Stimulated activated CD8-positive, alpha-beta memory T cell treated with anti-CD3 and anti-CD28 coated beads, Interleukin-2, amount 100 ng/mL, for 1 hour (primary cell): ENCODE results near the gene SHANK1.

Source experiments
- DNase-seq, 2 donors: peaks; one replicate each; pipeline ENCODE4 v3.0.0-alpha.2; 2020; ENCODE audit warnings: low read depth in 2 of 2

The SHANK1 gene

GRCh38 chr19:50711805-50712204 lies 7.8 kb downstream of the SHANK1 start:
- DNase-seq: no peak

DNA sequence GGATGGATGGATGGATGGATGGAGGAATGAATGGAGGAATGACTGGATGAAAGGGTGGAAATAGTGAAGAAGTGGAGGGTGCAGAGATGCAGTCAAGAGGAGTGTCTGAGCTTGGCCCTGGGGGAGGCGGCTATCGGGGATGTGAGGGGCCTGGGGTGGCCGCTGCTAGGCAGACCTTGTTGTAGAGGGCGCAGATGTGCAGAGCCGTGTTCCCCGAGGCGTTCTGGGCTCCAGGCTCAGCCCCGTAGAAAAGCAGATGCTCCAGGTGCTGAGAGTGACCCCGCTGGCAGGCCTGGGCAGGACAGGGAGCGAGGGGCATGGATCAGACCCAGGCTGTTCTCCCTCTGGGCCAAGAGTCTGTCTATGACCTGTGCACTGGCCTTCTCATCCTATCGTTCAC lies 8.4 kb downstream of the SHANK1 start:
- no peak for DNase-seq

DNA sequence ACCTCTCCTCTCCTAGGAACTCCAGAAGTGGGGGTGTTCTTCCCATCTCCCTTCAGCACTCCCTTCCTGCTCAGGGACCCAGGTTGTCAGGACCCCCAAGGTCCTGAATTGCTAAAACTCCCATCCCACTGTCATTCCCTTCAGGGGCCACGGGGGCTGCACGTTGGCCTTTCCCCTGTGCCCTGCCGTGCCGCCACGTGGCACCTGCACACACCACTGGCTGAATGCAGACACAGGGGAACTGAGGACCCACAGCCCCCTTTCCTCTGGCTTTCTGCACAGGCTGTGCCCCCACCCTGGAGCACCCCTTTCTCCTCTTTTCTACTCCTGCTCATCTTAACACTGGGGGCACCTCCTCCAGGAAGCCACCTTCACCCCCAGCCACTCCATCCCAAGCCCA lies 9.0 kb downstream of the SHANK1 start:
- no peak for DNase-seq

- no peak for DNase-seq
These were observed 9.5 kb downstream of the SHANK1 start for GRCh38 chr19:50710094-50710493.

DNA sequence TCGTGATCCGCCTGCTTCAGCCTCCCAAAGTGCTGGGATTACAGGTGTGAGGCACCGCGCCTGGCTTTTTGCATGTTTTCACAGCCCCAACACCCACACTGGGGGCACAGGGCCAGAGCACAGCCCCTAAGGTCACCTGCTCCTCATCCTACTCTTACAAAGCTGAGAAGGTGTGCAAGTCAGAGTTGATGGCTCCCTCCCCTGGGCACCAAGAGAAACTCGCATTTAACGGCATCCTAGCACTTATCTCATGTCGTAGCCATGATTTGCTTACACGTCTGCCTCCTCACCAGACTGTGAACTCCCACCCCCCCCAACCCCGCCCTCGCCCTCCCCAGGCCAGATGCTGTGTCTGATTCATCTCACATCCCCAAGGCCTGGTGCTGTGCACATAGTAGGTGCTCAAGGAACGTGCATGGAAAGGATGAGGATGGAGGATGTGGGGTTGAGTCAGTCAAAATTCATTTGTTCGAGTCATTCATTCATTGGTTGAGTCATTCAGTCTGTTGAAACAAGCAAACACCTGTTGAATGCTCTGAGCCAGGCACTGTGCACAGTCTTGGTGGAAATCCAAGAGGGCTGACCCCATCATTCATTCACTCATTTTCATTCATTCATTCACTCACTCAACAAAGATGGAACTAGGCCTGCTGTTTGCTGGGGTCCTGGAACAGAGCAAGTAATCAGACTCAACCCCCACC lies 11.3 kb downstream of the SHANK1 start:
- DNase-seq: no peak

GRCh38 chr19:50706387-50706786 lies 13.2 kb downstream of the SHANK1 start:
- DNase-seq: no peak

DNA sequence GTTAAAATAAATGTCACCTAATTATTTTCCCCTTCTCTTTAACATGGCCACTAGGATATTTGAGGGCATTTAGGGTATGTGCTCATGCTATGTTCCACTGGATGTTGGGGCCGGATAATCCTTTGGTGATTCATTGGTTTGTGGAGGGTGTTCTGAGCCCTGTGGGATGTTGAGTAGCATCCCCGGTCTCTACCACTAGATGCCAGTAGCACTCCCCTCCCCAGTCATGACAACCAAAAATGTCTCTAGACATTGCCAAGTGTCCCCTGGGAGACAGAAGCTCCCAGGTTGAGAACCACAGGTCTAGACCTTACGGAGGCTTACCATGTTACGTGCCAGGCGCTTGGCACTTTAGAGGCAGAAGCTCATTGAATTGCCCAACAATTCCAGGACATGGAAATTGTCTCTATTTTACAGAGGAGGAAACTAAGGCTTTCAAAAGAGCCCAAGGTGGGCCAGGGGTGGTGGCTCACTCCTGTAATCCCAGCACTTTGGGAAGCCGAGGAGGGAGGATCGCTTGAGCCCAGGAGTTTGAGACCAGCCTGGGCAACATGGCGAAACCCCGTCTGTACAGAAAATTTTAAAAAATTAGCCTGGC lies 14.1 kb downstream of the SHANK1 start:
- no peak for DNase-seq

DNA sequence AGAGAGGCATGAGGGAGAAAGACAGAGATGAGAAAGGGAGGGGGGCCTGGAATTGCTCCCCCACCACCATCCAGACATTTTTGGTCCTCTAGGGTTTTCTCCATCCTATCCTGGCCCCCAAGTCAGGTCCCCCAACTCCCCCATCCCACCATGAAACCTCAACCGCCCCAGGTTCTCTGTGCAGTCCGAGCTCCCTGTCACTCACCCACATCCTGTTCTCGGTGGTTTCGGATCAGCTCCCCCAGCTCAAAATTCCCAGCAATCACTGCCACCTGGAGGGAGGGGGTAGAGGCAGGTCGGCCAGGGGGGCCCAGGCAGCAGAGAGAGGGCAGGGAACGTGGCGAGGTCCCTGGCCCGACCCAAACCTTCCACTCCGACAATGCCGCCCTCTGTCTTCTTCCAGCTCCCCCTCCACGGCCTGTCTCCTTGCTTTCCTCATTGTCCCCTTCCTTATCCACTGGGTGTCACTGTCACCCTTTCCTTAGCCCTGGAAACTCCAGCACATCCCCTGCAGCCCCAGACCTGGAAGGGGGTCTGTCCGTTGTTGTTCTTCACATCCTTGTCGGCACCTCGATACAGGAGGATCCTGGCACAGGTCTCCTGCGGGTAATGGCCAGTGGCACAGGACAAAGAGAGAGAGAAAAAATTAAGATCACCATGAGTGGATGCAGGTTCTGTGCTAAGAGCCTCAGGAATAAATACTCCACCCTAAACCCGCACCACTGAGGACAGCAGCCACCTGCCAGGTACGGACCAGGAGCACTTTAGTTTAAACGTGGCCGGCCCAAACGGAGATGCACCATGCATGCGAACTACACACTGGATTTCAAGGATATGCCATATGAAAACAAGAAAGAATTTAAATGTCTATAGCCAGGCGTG lies 15.4 kb downstream of the SHANK1 start:
- DNase-seq: no peak

DNA sequence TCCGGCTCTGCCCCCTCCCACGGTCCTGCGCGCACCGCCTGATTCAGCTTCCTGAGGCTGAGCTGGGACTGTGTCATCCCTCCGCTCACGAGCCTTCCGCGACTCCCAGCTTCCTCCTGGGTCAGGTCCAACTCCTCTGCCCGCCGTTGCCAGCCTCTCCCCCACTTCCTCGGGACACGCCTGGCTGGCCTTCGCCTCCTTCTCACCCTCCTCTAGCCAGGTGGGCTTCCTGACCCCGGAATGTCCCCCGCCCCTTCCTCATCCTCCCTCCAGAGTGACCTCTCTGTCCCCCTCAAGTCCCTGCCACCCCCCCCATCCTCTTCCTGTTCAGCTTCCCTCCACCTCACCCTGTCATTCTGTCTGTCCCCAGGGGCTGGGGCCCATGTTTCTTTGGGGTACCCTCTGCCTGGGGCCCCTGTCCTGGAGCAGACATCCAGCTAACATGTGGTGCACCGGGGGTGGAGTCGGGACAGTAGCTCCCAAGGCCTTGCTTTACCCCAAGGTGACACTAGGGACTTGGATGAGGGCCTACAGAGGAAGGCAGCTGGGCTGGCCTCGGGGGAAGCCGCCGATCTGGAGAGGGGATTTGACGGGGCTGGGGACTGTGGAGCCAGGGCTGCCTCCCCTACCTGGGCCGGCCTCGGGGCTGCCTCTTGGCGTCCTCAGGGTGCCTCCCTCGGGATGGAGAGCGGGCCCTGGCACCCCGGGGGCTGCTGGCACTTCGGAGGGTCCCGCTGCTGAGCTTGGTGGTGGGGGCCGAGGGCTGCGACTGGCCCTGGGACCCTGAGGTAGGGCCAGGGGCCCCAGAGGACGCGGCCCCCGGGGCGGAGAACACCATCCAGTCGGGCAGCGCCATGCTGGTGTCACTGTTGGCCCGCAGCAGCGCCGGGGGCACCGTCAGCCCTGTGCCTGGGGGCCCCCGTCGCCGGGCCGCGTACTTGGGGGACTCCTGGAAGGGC lies 16.5 kb downstream of the SHANK1 start:
- DNase-seq: no peak

DNA sequence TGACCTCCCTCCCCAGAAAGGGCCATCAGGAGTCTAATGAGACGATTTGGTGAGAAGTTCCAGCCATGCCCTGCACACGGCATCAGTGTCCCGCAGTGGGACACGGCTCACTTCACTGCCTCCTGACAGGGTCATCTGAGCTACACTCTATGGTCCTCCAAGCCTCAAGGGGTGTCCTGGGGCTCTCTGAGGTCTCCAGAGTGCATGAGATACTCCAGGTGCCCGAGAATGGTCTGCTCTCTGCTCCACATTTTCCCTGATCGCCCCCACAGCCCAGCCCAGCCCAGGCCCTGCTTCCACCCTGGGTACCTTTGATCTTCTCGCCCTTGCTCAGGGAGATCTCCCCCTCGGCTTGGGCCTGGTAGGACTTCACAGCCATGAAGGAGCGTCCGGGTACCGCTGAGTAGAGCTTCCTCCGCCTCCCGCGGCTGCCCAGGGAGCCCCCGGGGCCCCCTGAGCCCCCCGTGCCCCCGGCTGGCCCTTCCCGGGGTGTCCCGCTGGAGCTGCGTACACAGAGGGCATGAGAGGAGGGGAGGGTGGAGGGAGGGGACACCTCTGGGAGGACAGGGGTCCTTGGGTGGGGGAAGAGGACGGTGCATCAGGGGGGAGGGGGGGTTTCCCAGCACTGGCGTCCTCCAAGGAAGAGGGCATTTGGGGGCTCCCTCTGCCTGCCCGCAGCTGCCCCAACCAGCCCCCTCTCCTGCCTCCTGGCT lies 17.3 kb downstream of the SHANK1 start:
- DNase-seq: no peak

GRCh38 chr19:50701367-50701985 lies 18.1 kb downstream of the SHANK1 start:
- DNase-seq: no peak

- no peak for DNase-seq
These were observed 22.0 kb downstream of the SHANK1 start for GRCh38 chr19:50697414-50698124.

DNA sequence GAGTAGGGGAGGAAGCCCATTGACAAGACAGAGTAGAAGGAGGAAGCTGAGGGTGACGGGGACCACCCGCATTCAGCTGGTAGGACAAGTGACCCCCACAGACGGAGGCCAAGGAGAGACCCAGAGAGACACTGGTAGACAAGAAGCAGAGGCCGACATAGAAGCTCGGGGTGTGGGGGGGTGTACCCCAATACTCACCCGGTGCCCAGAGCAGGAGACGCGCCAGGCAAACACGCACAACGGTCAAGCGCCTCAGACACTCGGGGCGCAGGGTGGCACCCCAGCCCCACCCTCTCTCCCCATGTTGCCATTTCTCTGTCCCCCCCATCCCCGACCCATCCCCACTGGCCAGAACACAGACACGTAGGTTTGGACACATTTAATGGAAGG lies 23.5 kb downstream of the SHANK1 start:
- DNase-seq: no peak

- no peak for DNase-seq
These were observed 24.1 kb downstream of the SHANK1 start for GRCh38 chr19:50695251-50696093.

DNA sequence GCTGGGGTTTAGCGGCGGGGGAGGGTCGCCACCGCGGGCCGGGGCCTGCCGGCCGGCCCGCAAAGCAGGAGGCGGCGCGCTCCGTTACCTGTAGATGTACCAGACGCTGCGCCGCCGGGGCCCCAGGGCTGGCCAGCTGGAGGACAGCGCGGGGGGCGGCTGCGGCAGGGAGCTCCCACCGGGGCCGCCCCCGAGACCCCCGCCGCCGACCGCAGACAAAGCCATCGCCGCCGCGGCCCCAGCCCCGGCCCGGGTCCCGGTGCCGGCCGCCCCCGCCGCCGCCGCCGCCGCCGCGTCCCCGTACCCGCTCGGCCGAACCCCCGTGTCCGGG lies 24.8 kb downstream of the SHANK1 start:
- no peak for DNase-seq

DNA sequence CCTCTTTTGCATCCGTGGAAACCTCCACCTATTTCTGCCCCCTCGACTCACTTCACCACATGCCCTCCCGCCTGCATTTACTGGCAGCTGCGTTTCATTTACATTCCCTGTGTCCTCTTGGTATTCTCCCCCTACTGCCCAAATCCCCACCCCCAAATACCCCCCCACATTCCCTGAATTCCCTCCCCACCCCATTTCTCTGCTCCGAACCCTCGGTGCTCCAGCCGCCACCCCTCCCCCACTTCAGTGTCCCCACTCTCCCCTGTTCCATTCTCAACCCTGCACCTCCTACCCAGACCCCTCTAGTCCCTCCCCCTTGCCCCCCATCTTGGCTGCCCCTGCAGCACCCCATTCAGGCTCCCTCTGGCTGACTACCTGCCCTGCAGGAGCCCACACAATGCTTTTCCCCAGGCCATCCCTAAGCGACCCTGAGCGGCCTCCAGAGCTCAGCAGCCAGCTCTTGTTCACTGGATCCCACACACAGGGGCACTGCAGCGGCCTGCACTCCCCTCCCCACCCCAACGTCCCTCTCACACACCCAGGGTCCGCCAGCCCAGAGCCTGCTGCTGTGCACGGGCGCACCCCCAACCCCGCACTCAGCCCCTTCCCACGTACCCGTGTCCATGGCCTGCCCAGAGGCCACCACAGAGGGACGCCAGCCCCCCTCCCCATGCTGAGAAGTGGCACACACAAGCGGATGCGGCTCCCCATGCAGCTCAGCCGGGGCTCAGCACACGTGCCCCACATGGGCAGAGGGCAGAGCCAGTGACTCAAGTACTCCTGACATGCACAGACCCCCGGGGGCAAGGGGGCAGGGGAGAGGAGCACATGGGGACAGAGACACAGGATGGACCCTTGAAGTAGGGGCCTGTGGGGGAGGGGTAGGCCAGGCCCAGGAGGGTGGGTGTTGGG lies 26.3 kb downstream of the SHANK1 start:
- no peak for DNase-seq

DNA sequence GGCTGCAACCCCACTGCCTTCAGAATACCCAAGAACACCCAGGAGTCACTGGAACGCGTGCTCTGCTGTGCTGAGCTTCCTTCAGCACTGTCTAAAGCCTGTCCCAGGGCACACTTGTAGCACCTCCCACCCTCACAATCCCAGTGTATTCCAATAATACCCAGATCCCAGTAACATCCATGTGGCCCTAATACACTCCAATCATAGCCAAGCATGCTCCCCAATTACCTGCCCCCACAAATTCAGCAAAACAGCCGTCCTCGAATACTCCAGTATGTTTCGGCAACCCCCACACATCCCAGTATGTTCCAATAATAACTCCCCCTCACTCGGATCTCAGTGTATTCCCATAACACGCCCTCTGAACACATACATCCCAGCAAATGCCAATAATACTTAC lies 29.2 kb downstream of the SHANK1 start:
- no peak for DNase-seq

- DNase-seq: no peak
These were observed 30.8 kb downstream of the SHANK1 start for GRCh38 chr19:50688766-50689165.
